ENCODE results near the gene S100A14.

GRCh38 chr1:153626477-153626903 lies 10.4 kb upstream of the S100A14 start:
- TF ChIP-seq, protein P1, sequence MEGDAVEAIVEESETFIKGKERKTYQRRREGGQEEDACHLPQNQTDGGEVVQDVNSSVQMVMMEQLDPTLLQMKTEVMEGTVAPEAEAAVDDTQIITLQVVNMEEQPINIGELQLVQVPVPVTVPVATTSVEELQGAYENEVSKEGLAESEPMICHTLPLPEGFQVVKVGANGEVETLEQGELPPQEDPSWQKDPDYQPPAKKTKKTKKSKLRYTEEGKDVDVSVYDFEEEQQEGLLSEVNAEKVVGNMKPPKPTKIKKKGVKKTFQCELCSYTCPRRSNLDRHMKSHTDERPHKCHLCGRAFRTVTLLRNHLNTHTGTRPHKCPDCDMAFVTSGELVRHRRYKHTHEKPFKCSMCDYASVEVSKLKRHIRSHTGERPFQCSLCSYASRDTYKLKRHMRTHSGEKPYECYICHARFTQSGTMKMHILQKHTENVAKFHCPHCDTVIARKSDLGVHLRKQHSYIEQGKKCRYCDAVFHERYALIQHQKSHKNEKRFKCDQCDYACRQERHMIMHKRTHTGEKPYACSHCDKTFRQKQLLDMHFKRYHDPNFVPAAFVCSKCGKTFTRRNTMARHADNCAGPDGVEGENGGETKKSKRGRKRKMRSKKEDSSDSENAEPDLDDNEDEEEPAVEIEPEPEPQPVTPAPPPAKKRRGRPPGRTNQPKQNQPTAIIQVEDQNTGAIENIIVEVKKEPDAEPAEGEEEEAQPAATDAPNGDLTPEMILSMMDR (IDR thresholded peaks at IDR 0.05): no peak
- TF ChIP-seq POLR2A (IDR thresholded peaks at IDR 0.05): no peak

Data from adrenal gland (tissue), 5 donors.